Ishikawa (cell line): ENCODE measurements around the gene ARMC7.

ENCODE experiments used
- CEBPB ChIP-seq: IDR thresholded peaks from 2 replicates; pipeline ENCODE4 v1.6.1; 2012
- CREB1 ChIP-seq: IDR thresholded peaks from 2 replicates; pipeline ENCODE4 v1.6.1; 2012; ENCODE audit warnings: low read depth
- EGR1 ChIP-seq: IDR thresholded peaks from 2 replicates; pipeline ENCODE4 v1.6.1; 2012
- EP300 ChIP-seq: IDR thresholded peaks from 2 replicates; pipeline ENCODE4 v1.6.1; 2012; ENCODE audit warnings: borderline replicate concordance
- FOXM1 ChIP-seq: IDR thresholded peaks from 2 replicates; pipeline ENCODE4 v1.6.1; 2012; ENCODE audit warnings: low read depth, borderline replicate concordance
- MAX ChIP-seq: IDR thresholded peaks from 2 replicates; pipeline ENCODE4 v1.6.1; 2012
- NFIC ChIP-seq: IDR thresholded peaks from 2 replicates; pipeline ENCODE4 v1.6.1; 2012
- RAD21 ChIP-seq: IDR thresholded peaks from 2 replicates; pipeline ENCODE4 v1.6.1; 2012; ENCODE audit warnings: low read depth
- TAF1 ChIP-seq: IDR thresholded peaks from 2 replicates; pipeline ENCODE4 v1.6.1; 2012; ENCODE audit warnings: low read depth, mild to moderate bottlenecking
- TCF12 ChIP-seq: IDR thresholded peaks from 2 replicates; pipeline ENCODE4 v1.6.1; 2012; ENCODE audit warnings: low read depth
- TEAD4 ChIP-seq: IDR thresholded peaks from 2 replicates; pipeline ENCODE4 v1.6.1; 2012
- YY1 ChIP-seq: IDR thresholded peaks from 2 replicates; pipeline ENCODE4 v1.6.1; 2012; ENCODE audit warnings: low read depth
- ZBTB7A ChIP-seq: IDR thresholded peaks from 2 replicates; pipeline ENCODE4 v1.6.1; 2012; ENCODE audit warnings: low read depth
- TF ChIP-seq, protein P1 (sequence below): IDR thresholded peaks from 2 replicates; pipeline ENCODE4 v1.6.1; 2012
- TF ChIP-seq, protein P2 (sequence below): IDR thresholded peaks from 2 replicates; pipeline ENCODE4 v1.6.1; 2012; ENCODE audit warnings: low read depth, mild to moderate bottlenecking

ARMC7 gene

GRCh38 chr17:75109407-75110233, at the start of gene ARMC7:
ARMC7 (plus strand) TSS chr17:75109969; CDS start chr17:75110289, 320 bp downstream.
- TF ChIP-seq, protein P1, sequence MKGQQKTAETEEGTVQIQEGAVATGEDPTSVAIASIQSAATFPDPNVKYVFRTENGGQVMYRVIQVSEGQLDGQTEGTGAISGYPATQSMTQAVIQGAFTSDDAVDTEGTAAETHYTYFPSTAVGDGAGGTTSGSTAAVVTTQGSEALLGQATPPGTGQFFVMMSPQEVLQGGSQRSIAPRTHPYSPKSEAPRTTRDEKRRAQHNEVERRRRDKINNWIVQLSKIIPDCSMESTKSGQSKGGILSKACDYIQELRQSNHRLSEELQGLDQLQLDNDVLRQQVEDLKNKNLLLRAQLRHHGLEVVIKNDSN: 0 out of 2 replicates have a peak, but pooled peaks have one; percentile 6
- TF ChIP-seq FOXM1 (no peak), YY1 (no peak), ZBTB7A (peak; percentile 86), RAD21 (peak; percentile 18; the same call in 1 of the 2 replicates), MAX (peak; percentile 92), NFIC (no peak), TEAD4 (peak; percentile 34), CREB1 (no peak), EGR1 (peak; percentile 91), EP300 (no peak), TAF1 (peak; percentile 92), TCF12 (peak; percentile 56; the same call in 1 of the 2 replicates), CEBPB (no peak)
- TF ChIP-seq, protein P2, sequence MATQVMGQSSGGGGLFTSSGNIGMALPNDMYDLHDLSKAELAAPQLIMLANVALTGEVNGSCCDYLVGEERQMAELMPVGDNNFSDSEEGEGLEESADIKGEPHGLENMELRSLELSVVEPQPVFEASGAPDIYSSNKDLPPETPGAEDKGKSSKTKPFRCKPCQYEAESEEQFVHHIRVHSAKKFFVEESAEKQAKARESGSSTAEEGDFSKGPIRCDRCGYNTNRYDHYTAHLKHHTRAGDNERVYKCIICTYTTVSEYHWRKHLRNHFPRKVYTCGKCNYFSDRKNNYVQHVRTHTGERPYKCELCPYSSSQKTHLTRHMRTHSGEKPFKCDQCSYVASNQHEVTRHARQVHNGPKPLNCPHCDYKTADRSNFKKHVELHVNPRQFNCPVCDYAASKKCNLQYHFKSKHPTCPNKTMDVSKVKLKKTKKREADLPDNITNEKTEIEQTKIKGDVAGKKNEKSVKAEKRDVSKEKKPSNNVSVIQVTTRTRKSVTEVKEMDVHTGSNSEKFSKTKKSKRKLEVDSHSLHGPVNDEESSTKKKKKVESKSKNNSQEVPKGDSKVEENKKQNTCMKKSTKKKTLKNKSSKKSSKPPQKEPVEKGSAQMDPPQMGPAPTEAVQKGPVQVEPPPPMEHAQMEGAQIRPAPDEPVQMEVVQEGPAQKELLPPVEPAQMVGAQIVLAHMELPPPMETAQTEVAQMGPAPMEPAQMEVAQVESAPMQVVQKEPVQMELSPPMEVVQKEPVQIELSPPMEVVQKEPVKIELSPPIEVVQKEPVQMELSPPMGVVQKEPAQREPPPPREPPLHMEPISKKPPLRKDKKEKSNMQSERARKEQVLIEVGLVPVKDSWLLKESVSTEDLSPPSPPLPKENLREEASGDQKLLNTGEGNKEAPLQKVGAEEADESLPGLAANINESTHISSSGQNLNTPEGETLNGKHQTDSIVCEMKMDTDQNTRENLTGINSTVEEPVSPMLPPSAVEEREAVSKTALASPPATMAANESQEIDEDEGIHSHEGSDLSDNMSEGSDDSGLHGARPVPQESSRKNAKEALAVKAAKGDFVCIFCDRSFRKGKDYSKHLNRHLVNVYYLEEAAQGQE: no peak

- TF ChIP-seq EP300: no peak
- TF ChIP-seq, protein P2: no peak
- no peak for TF ChIP-seq TCF12
- TF ChIP-seq ZBTB7A: no peak
Measured at GRCh38 chr17:75060434-75061054, 49.2 kb upstream of the ARMC7 start.

DNA sequence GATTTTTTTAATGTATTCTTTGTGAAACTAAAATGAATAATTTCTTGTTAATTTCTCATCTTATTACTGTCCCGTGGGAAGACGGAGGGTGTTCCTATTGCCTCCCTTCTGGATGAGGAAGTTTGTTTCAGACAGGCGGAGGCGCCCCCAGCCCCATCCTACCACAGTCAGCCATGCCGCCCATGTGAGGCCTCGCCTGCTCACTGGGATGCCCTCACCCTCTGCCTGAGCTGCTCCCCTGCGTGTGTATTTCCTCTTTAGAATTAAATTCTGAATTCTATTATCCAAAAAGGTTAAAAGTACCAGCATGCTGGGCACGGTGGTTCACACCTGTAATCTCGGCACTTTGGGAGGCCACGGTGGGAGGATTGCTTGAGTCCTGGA, 48.7 kb upstream of the ARMC7 start:
- no peak for TF ChIP-seq TAF1
- TF ChIP-seq, protein P1: no peak

DNA sequence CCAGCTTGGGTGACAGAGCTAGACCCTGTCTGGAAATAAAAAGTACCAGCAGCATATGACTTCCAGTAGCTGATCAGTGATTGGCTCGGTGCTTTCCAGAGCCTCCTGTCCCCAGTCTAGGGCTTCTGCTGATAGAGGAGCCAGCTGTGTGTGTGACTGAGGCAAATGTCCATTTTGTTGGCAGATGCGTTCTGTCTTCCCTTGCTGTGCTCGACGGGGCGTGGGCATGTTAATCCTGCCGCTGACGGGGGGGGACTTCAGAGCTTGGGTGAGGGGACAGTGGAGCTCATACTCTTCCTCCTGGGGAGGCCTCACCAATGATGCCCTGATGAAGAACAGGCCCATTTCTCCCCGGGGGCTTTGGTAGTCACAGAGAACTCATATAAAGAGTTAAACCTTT, 48.2 kb upstream of the ARMC7 start:
- TF ChIP-seq CEBPB: no peak
- TF ChIP-seq TEAD4: no peak
- TF ChIP-seq YY1: no peak
- no peak for TF ChIP-seq FOXM1
- TF ChIP-seq, protein P1: no peak
- no peak for TF ChIP-seq MAX
- TF ChIP-seq TCF12: no peak
- no peak for TF ChIP-seq CREB1
- TF ChIP-seq TAF1: no peak
- no peak for TF ChIP-seq ZBTB7A
- TF ChIP-seq EP300: no peak
- TF ChIP-seq, protein P2: no peak
- TF ChIP-seq EGR1: no peak
- no peak for TF ChIP-seq RAD21
